Ascending aorta (tissue), 2 donors: Measurements from ENCODE around the gene MAFG. TPM values are rescaled to one million over a fixed set of nuclear protein-coding genes. Genes with fewer than 3 reads are reported as not detected.

Source experiments
- DNase-seq, 2 donors: peaks; one replicate each; pipeline ENCODE4 v3.0.0-alpha.2; 2019; ENCODE audit warnings: low spot score in 2 of 2
- H3K27ac ChIP-seq, 2 donors: fragments of 200-600 bp; sonication (generic); one replicate each; pipeline ENCODE4 v1.5.1; 2016 to 2017; ENCODE audit warnings: mild to moderate bottlenecking in 1 of 2
- H3K27me3 ChIP-seq: fragments of 200-600 bp; sonication (generic); one replicate; pipeline ENCODE4 v1.5.1; 2017
- H3K36me3 ChIP-seq, 2 donors: fragments of 200-600 bp; sonication (generic); one replicate each; pipeline ENCODE4 v1.5.1; 2016
- H3K4me1 ChIP-seq, 2 donors: fragments of 200-600 bp; sonication (generic); one replicate each; pipeline ENCODE4 v1.5.1; 2016 to 2017; ENCODE audit warnings: mild to moderate bottlenecking in 1 of 2
- H3K4me3 ChIP-seq, 2 donors: fragments of 200-600 bp; sonication (generic); one replicate each; pipeline ENCODE4 v1.5.1; 2016 to 2017; ENCODE audit warnings: mild to moderate bottlenecking in 1 of 2
- H3K9me3 ChIP-seq, 2 donors: fragments of 200-600 bp; sonication (generic); one replicate each; pipeline ENCODE4 v1.5.1; 2016
- intact Hi-C: fragments of 100-400 bp; cut with DNase I; formaldehyde crosslinking; loops from one replicate; pipeline ENCODE4 v1.15.1; 2023
- total RNA-seq: library from RNA; depleted of rRNA; stranded (reverse); fragments of >200 nt; gene quantifications from one replicate; pipeline ENCODE4 v1.1.0, GENCODE V29; 2016
- TF ChIP-seq, protein P1 (sequence below), 3 experiments: fragments of 200-600 bp in 2 of 3; fragments of 450-650 bp in 1 of 3; sonication (generic) in 2 of 3; IDR thresholded peaks; one replicate each; pipeline ENCODE4 v1.5.1; 2016 to 2019; ENCODE audit warnings: antibody characterized with exemption in 3 of 3, mild to moderate bottlenecking in 1 of 3, moderate library complexity in 1 of 3

MAFG gene
- total RNA-seq, 1 donor from 2014 or later, result 28.7 TPM

- TF ChIP-seq, protein P1, sequence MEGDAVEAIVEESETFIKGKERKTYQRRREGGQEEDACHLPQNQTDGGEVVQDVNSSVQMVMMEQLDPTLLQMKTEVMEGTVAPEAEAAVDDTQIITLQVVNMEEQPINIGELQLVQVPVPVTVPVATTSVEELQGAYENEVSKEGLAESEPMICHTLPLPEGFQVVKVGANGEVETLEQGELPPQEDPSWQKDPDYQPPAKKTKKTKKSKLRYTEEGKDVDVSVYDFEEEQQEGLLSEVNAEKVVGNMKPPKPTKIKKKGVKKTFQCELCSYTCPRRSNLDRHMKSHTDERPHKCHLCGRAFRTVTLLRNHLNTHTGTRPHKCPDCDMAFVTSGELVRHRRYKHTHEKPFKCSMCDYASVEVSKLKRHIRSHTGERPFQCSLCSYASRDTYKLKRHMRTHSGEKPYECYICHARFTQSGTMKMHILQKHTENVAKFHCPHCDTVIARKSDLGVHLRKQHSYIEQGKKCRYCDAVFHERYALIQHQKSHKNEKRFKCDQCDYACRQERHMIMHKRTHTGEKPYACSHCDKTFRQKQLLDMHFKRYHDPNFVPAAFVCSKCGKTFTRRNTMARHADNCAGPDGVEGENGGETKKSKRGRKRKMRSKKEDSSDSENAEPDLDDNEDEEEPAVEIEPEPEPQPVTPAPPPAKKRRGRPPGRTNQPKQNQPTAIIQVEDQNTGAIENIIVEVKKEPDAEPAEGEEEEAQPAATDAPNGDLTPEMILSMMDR (IDR thresholded peaks at IDR 0.05), result no peak
- Histone ChIP-seq H3K9me3 (no peaks in the 10 kb centered on the region), H3K36me3 (peaks cover 39 to 62% of the 10 kb centered on the region in 2 donors), H3K4me3 (peak overlapping the region; percentile 80 to 96), H3K27ac (peak overlapping the region; percentile 80 to 89), H3K4me1 (peaks cover 12 to 19% of the 10 kb centered on the region in 2 donors), H3K27me3 (no peaks in the 10 kb centered on the region)
- DNase-seq, result peak in 1 of 2 donors; percentile 62
- intact Hi-C loops, result loop anchor here (1.0 to 2.0 kb wide), 3 partner anchors 20 to 36 kb away; partner anchors contain the start of genes ARHGDIA and PCYT2
These were observed 36.9 kb downstream of the MAFG start for GRCh38 chr17:81890447-81891302.

GRCh38 chr17:81889602-81890001 is 37.9 kb downstream of the MAFG start:
- peaks cover 12 to 24% of the 10 kb centered on the region in 2 donors for H3K4me1 ChIP-seq
- TF ChIP-seq, protein P1 (IDR thresholded peaks at IDR 0.05), result no peak
- H3K9me3 ChIP-seq, result no peaks in the 10 kb centered on the region
- no peaks in the 10 kb centered on the region for H3K27me3 ChIP-seq
- no peak for DNase-seq
- H3K4me3 ChIP-seq, result peak overlapping the region in 1 of 2 donors; percentile 96
- no peak overlapping the region for H3K27ac ChIP-seq
- peaks cover 38 to 57% of the 10 kb centered on the region in 2 donors for H3K36me3 ChIP-seq
- intact Hi-C loops, result loop anchor here (2.0 kb wide), 1 partner anchor 19 kb away; the partner anchor contains the start of gene ARHGDIA

DNA sequence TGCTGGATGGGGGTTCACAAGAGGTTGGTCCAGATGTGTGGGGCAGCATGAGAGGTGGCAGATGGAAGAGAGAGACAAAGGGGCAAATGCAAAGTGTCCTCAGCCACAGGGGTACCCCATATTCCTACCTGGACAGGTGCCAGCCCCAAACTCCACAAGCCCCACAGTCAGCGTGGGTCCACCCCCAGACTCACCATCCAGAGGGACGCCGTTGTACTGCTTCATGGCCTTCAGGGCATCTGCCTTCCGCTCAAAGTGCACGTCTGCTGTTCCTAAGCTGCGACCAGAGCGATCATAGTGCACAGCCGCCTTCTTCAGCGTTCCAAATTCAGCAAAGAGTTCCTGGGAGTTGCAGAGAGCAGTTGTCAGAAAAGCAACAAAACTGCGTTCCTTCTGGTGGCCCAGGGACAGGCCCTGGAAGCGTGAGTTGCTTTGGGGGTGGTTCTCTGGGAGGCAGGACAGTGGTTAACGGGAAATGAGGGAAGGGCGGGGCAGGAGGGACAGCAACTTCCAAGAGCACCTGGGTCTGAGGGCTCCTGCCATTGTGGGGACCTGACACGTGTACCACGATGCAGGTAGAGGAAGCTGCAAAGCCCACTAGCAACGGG is 38.4 kb downstream of the MAFG start:
- intact Hi-C loops, result no loop called here
- TF ChIP-seq, protein P1 (IDR thresholded peaks at IDR 0.05), result no peak
- H3K27ac ChIP-seq, result no peak overlapping the region
- H3K36me3 ChIP-seq, result peaks cover 38 to 52% of the 10 kb centered on the region in 2 donors
- H3K9me3 ChIP-seq, result no peaks in the 10 kb centered on the region
- H3K27me3 ChIP-seq, result no peaks in the 10 kb centered on the region
- H3K4me1 ChIP-seq, result peaks cover 12 to 24% of the 10 kb centered on the region in 2 donors
- H3K4me3 ChIP-seq, result no peak overlapping the region
- DNase-seq, result no peak

DNA sequence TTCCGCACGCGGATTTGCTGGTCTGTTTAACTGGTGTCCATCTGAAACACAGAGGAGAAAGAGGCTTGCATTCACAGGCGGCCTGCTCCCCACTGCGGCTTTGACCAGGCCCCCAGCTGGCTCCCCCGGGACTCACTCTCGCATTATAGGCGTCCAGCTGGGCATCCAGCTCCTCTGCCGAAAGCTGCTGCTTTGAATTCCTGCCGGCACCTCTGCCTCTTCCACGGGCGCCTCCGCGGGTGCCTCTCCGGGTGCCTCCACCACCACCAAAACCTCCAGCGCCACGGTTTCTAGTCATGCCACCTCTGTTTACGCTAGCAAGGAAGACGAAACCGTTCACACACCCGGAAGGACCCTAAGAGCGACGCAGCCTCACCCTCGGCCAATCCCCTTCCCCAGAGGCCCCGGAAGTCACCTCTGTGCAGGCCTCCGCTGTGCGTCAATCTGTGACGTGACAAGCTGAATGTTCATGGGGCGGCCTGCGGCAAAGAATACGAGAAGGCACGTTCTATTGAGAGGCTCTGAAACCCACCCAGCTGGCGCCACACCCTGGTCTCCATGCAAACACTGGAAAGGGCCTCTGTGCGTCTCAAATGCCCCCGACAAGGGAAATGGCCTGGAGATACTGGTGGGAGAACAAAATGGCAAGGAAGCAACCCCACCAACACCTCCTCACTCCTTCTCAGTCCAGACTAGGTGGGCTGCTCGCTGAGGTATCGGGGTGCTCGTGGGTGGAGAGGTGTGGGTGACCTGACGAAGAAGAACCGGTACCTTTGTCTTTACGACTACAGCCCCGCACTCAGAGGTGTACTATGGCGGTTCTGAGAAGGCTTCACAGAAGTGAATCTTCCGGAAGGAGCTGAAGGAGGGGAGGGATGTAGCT is 39.2 kb downstream of the MAFG start:
- H3K36me3 ChIP-seq, result peaks cover 38 to 48% of the 10 kb centered on the region in 2 donors
- H3K4me3 ChIP-seq, result no peak overlapping the region
- H3K4me1 ChIP-seq, result peaks cover 12 to 24% of the 10 kb centered on the region in 2 donors
- H3K27ac ChIP-seq, result no peak overlapping the region
- no peaks in the 10 kb centered on the region for H3K27me3 ChIP-seq
- intact Hi-C loops, result no loop called here
- DNase-seq, result no peak
- TF ChIP-seq, protein P1 (IDR thresholded peaks at IDR 0.05), result no peak
- no peaks in the 10 kb centered on the region for H3K9me3 ChIP-seq

- H3K4me3 ChIP-seq, result no peak overlapping the region
- peaks cover 42 to 55% of the 10 kb centered on the region in 2 donors for H3K36me3 ChIP-seq
- H3K4me1 ChIP-seq, result peaks cover 7 to 14% of the 10 kb centered on the region in 2 donors
- intact Hi-C loops, result no loop called here
- no peak overlapping the region for H3K27ac ChIP-seq
- no peaks in the 10 kb centered on the region for H3K9me3 ChIP-seq
- H3K27me3 ChIP-seq, result no peaks in the 10 kb centered on the region
- DNase-seq, result no peak
- TF ChIP-seq, protein P1 (IDR thresholded peaks at IDR 0.05), result no peak
These were observed 41.5 kb downstream of the MAFG start for GRCh38 chr17:81885869-81886548.
